Fibroblast of skin of right biceps (primary cell): Measurements from ENCODE around the gene FNDC3B.

Experiments
- DNase-seq: peaks from one replicate; pipeline ENCODE4 v3.0.0-alpha.2; 2013

The FNDC3B gene

GRCh38 chr3:172138792-172139507 lies 99.6 kb downstream of the FNDC3B start:
- DNase-seq: peak; percentile 68

DNA sequence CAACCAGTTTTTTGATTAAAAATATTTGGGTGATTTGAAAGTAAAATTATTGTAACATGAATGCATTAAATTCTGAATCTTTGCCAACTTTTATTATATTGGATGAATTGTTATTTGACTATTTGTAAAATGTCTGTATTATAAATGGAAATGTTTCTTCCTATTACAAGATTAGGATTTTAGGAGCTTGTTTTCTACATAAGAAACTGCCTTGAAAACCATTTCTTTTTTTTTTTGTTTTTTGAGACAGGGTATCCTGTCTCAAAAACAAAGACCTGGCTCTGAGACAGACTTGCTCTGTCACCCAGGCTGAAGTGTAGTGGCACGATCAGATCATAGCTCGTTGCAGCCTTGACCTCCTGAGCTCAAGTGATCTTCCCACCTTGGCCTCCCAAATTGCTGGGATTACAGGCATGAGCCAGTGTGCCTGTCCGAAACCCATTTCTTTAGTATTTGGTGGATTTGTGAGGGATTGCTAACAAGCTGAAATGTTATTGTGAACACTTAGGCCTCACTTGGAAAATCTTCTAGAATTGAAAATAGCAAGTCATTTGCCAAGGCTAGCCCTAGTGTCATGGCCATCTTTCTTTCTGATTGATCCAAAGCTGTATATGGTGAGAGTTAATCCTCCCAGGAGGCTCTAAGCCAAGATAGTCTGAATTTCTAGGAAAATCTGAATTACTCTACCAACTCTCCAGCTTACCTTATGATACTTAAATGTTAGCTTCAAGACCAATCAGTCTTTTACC lies 100.3 kb downstream of the FNDC3B start:
- no peak for DNase-seq

GRCh38 chr3:172140499-172141391 lies 101.4 kb downstream of the FNDC3B start:
- DNase-seq: peak; percentile 92

DNA sequence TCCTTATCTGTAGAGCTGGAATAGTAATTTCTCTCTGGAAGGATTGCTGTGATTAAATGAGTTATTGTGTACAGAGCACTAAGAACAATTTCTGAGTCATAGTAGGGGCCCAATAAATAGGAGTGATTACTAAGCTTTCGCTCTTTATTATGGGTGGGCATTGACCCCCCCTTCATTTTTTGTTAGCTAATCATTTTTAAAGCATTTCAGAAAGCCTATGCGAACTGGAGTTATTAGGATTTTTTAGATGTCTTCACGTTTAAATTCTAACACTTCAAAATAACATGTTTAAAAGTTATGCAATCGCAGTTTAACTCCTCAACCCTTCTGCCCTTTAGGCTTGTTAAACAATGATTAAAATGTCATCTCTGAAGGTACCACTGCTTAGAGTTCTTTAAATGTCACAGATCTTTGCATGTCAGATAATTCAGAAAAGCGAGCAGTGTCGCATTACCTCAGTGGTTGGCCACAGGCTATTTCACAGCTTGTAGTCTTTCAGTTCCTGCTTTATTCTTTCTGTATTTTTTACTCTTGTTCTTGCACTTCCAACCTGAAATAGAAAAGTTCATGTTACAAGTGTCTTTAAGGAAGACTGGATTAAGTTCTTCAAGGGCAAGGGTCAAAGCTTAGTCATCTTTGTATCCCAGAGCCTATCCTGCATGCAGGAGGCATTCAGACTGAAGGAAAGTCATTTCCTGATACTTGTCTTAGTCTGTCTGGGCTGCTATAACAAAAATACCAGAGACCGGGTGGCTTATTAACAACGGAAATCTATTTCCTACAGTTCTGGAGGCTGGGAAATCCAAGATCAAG lies 102.9 kb downstream of the FNDC3B start:
- DNase-seq: peak; percentile 74

- DNase-seq: no peak
These were observed 103.6 kb downstream of the FNDC3B start for GRCh38 chr3:172142864-172143451.

- DNase-seq: no peak
These were observed 104.5 kb downstream of the FNDC3B start for GRCh38 chr3:172143739-172144497.

DNA sequence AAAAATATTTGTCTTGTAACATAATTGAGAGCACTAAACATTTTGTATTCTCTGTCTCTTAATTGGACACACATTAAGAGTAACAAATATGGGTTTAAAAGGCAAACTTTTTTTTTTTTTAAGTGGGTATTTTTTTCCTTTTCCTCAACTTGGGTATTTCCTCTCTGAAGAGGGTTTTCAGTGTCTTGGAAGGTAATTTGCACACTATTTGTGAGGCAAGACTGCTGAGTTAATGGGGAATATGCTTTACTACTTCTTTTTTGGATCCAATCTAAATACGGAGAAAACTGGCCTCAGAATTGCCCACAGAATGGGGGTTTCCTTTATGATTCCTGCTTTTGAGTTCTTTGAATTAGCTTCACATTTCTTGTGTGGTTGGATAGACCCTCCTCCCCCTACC lies 105.2 kb downstream of the FNDC3B start:
- no peak for DNase-seq

GRCh38 chr3:172145031-172145686 lies 105.8 kb downstream of the FNDC3B start:
- no peak for DNase-seq

- DNase-seq: no peak
These were observed 107.0 kb downstream of the FNDC3B start for GRCh38 chr3:172146349-172146748.

DNA sequence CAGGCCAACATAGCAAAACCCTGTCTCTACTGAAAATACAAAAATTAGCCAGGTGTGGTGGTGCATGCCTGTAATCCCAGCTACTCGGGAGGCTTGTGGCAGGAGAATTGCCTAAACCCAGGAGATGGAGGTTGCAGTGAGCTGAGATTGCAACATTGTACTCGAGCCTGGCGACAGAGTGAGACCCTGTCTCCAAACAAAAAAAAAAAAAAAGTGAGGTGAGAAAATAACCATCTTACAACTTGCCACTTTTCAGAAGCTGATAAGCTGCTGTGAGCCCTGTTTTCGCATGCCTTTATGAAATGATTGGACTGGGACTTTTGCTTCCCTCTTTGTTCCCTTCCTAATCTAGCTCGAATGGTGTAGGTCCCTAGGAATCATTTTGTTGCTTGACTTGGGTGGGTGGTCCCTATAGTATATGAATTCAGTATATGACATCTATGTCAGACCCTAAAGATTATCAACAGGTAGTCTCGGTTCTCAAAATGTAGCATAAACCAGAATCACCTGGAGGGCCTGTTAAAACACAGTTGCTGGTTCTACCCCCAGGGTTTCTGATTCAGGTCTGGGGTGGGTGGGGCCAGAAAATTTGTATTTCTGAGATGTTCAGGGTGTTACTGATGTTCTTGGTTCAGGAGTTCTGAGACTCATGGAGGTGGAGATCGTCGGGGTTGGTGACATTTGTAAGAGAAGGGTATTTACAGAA lies 107.9 kb downstream of the FNDC3B start:
- DNase-seq: no peak

DNA sequence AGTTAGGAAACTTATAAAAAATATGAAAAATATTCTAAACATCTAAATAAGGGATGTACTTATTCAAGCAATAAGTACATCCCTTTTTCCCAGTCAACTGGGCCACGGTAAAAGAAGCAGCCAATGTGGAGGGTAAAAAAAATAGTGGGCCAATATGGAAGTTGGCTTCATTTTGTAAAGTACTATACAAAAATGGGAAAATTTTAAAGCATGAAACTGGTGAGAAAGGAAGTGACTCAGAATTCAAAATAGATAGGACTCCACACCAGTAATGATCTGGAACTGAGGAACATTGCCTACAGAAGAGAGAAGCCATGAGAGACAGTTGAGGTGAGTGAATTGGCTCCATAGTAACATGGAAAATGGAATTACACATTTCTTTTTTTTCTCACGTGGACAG lies 108.9 kb downstream of the FNDC3B start:
- DNase-seq: peak; percentile 46

DNA sequence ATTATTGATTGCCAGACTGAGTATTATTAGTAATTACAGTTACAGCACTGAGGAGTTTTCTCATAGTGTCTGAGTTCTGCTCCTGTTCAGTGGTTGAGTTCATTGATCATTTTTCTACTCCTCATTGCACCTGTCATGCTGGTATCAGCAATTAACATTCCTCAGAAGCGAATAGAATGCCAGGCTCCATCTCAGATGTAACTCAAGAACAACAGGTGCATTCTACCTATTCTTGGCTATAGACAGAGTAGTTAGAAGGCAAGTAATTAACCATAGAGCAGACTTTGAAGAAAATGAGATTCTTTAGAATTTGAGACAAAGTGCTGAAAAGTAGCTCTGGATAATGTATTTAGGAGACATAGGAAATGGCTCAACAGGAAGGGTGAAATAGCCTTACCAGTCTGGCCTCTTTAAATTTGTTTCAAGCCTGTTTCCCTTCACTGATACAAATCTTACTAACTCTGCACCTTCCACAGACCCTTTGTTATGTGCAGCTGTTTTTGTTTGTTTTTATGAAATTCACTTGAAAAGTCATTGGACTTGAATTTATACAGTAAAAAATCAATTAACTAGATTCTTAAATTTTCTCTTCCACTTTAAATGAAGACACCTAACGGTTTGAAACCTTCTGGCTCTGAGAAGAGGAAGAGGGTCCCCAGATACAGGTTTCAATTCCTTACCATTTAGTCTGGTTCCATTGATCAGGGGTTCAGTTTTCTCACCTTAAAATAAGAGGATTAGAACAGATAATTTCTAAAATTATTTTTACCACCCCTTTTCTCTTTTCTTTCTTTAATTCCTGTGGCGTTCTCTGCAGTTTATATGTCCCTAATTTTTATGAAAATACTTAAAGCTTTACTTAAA lies 109.6 kb downstream of the FNDC3B start:
- no peak for DNase-seq

DNA sequence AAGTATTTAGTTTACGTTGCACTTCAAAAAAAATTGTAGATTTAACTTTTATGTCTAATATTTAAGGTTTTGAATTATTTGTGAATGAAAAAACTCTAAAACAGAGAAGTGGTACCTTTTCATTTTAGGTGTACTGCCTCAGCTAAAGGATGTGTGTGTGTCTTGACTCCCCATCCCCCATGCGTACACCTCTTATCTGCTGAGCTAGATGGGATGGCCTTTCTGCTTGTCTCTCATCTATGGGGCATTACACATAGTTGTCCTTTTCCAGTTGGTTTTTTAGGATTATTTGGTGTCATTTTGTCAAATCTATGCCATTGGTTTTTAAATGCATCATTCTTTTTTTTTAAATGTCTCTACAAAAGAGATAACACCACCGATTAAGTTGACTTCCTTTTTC lies 110.9 kb downstream of the FNDC3B start:
- DNase-seq: no peak

- DNase-seq: no peak
These were observed 111.7 kb downstream of the FNDC3B start for GRCh38 chr3:172150913-172151650.

- no peak for DNase-seq
These were observed 112.6 kb downstream of the FNDC3B start for GRCh38 chr3:172151651-172152649.

- peak; percentile 67 for DNase-seq
These were observed 113.5 kb downstream of the FNDC3B start for GRCh38 chr3:172152874-172153273.

GRCh38 chr3:172153335-172153861 lies 114.0 kb downstream of the FNDC3B start:
- DNase-seq: peak; percentile 98
